Calu3 (cell line): ENCODE measurements around the gene BICDL1. TPM values are rescaled to one million over a fixed set of nuclear protein-coding genes. Genes with fewer than 3 reads are reported as not detected.

Experiments used
- BruUV-seq: library from RNA; stranded (reverse); fragments of 400-500 nt; replicated peaks from 2 replicates; lab custom pipeline; 2021; lab: Mats Ljungman, UMichigan
- CTCF ChIA-PET: fragments of 300-600 bp; sonication (Branson Sonifier 250); formaldehyde crosslinking; loops from one replicate; lab custom pipeline; 2022; ENCODE audit warnings: antibody characterized with exemption; lab: Charles Lee
- DNase-seq: peaks from one replicate; pipeline ENCODE4 v3.0.0; 2022
- H3K27ac Mint-ChIP-seq: one replicate; pipeline ENCODE4 v1.8.0; 2022; ENCODE audit warnings: mixed read lengths; ENCODE audit not compliant: unreplicated experiment
- H3K27me3 Mint-ChIP-seq: one replicate; pipeline ENCODE4 v1.8.0; 2022; ENCODE audit warnings: mixed read lengths; ENCODE audit not compliant: unreplicated experiment
- H3K36me3 Mint-ChIP-seq: one replicate; pipeline ENCODE4 v1.8.0; 2022; ENCODE audit warnings: mild to moderate bottlenecking, moderate library complexity, mixed read lengths; ENCODE audit not compliant: insufficient read depth, unreplicated experiment
- H3K4me1 Mint-ChIP-seq: one replicate; pipeline ENCODE4 v1.8.0; 2022; ENCODE audit warnings: mild to moderate bottlenecking, low read depth, mixed read lengths; ENCODE audit not compliant: unreplicated experiment
- H3K4me3 Mint-ChIP-seq: one replicate; pipeline ENCODE4 v1.8.0; 2022; ENCODE audit warnings: mild to moderate bottlenecking, low read depth, moderate library complexity, mixed read lengths; ENCODE audit not compliant: unreplicated experiment
- H3K9me3 Mint-ChIP-seq: one replicate; pipeline ENCODE4 v1.8.0; 2022; ENCODE audit warnings: low read depth, mixed read lengths; ENCODE audit not compliant: unreplicated experiment
- intact Hi-C: fragments of 100-400 bp; cut with micrococcal nuclease; formaldehyde crosslinking; loops from one replicate; pipeline ENCODE4 v1.10.0; 2022; ENCODE audit not compliant: unreplicated experiment
- total RNA-seq: library from RNA; stranded (reverse); gene quantifications from 2 replicates; pipeline ENCODE4 v1.2.3, GENCODE V29; 2022
- TF ChIP-seq, protein P1 (sequence below): fragments of 200-600 bp; IDR thresholded peaks from one replicate; pipeline ENCODE4 v1.8.0; 2022; ENCODE audit warnings: antibody characterized with exemption; ENCODE audit not compliant: unreplicated experiment

BICDL1 gene
- total RNA-seq, 1 experiment from 2014 or later, result 25.7 TPM

DNA sequence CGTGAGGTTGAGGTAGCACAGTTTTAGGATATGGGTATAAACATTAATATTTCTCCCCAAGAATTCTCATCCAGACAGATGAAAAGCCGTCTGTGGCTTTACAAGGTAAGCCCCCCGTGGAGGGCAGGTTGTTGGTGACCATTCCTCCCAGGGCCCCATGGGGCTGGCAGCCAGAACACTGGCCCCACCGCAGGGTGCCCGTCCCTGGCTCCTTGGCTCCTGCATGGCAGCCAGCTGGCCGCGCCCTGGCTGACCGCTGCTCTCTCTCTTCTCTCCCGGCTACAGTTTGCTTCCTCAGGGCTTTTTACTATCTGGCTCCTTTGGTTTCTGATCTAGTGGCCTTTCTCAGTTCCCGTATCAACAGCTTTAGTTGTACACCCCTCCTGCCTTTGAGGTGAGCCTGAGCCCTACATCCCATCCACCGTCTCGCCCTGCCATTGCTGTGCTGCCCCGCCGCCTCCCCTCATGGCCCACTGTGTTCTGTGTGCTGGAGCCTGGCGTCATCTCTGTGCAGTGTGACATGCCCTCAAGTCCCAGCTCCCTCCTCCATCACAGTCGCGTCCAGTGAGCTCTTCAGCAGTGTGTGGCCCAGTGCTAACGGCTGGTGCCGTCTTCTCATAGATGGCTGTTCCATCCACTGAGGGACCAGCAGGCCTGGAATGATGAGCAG lies 101.7 kb downstream of the BICDL1 start:
- no peak overlapping the region for H3K27ac Mint-ChIP-seq
- no peak for DNase-seq
- CTCF ChIA-PET, result no interaction called here
- peaks cover 15% of the 10 kb centered on the region for H3K4me1 Mint-ChIP-seq
- intact Hi-C loops, result no loop called here
- BruUV-seq, result no TSS peak
- H3K9me3 Mint-ChIP-seq, result no peaks in the 10 kb centered on the region
- TF ChIP-seq, protein P1, sequence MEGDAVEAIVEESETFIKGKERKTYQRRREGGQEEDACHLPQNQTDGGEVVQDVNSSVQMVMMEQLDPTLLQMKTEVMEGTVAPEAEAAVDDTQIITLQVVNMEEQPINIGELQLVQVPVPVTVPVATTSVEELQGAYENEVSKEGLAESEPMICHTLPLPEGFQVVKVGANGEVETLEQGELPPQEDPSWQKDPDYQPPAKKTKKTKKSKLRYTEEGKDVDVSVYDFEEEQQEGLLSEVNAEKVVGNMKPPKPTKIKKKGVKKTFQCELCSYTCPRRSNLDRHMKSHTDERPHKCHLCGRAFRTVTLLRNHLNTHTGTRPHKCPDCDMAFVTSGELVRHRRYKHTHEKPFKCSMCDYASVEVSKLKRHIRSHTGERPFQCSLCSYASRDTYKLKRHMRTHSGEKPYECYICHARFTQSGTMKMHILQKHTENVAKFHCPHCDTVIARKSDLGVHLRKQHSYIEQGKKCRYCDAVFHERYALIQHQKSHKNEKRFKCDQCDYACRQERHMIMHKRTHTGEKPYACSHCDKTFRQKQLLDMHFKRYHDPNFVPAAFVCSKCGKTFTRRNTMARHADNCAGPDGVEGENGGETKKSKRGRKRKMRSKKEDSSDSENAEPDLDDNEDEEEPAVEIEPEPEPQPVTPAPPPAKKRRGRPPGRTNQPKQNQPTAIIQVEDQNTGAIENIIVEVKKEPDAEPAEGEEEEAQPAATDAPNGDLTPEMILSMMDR, result no peak
- H3K4me3 Mint-ChIP-seq, result no peak overlapping the region
- H3K36me3 Mint-ChIP-seq, result peaks cover 57% of the 10 kb centered on the region
- H3K27me3 Mint-ChIP-seq, result no peaks in the 10 kb centered on the region

- no peak overlapping the region for H3K27ac Mint-ChIP-seq
- CTCF ChIA-PET, result no interaction called here
- no peak overlapping the region for H3K4me3 Mint-ChIP-seq
- TF ChIP-seq, protein P1, result no peak
- H3K4me1 Mint-ChIP-seq, result peaks cover 12% of the 10 kb centered on the region
- intact Hi-C loops, result no loop called here
- peaks cover 64% of the 10 kb centered on the region for H3K36me3 Mint-ChIP-seq
- H3K9me3 Mint-ChIP-seq, result no peaks in the 10 kb centered on the region
- no peak for DNase-seq
- H3K27me3 Mint-ChIP-seq, result no peaks in the 10 kb centered on the region
- BruUV-seq, result no TSS peak
These were observed 102.5 kb downstream of the BICDL1 start for GRCh38 chr12:120091371-120092090.

DNA sequence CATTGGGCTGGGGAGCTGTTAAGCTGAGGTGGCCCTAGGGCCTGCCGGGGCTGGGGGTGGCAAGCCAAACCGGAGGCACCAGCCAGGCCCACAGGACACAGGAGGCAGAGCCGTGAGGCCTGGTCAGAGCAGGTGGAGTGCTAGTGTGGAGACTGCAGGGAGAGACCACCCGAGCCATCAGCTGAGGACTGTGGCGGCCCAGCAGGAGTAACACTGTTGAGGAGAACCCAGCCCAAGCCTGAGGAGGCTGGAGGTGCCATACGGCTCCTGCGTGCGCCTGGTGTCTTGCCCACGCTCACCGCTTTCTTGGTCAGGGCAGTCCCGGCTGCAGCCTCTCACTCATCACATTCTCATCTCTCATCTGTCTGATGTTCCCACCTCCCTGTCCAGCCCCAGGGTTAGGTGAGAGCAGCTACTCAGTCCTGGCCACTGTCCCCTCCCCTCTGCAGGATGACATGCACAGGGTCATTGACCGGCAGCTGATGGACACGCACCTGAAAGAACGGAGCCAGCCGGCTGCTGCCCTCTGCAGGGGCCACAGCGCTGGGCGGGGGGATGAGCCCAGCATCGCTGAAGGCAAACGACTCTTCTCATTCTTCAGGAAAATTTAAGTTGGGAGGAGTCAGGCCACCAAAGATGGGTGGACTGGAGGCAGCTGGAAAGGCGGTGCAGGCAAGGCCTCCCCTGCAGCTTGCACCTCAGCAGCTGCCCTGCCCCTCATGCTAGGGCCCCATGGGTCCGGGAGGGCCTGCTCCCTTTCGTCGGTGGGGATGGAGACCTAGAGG lies 103.7 kb downstream of the BICDL1 start:
- Mint-ChIP-seq H3K4me3 (no peak overlapping the region), H3K27ac (no peak overlapping the region), H3K36me3 (peaks cover 62% of the 10 kb centered on the region), H3K9me3 (no peaks in the 10 kb centered on the region), H3K4me1 (no peaks in the 10 kb centered on the region), H3K27me3 (no peaks in the 10 kb centered on the region)
- no TSS peak for BruUV-seq
- intact Hi-C loops, result no loop called here
- CTCF ChIA-PET, result no interaction called here
- TF ChIP-seq, protein P1, result no peak
- DNase-seq, result no peak

DNA sequence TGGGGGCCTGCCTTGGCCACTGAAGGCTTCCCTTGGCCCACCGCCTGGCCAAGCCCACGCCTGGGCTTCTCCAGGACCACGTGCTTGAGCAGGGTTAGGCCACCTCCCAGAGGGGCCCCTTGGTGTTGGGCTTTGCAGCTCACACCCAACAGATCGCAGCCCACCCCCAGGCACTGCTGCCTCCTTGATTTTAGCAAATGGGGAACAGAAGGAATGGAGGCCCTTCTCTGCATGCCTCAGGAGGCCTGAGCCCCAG lies 104.2 kb downstream of the BICDL1 start:
- no peak overlapping the region for H3K4me3 Mint-ChIP-seq
- CTCF ChIA-PET, result no interaction called here
- no peaks in the 10 kb centered on the region for H3K4me1 Mint-ChIP-seq
- no peaks in the 10 kb centered on the region for H3K27me3 Mint-ChIP-seq
- BruUV-seq, result no TSS peak
- H3K9me3 Mint-ChIP-seq, result no peaks in the 10 kb centered on the region
- TF ChIP-seq, protein P1, result no peak
- H3K27ac Mint-ChIP-seq, result no peak overlapping the region
- H3K36me3 Mint-ChIP-seq, result peaks cover 67% of the 10 kb centered on the region
- intact Hi-C loops, result no loop called here
- DNase-seq, result no peak
